ENCODE measurements around the gene TM4SF1. TPM values are rescaled to one million over a fixed set of nuclear protein-coding genes. Genes with fewer than 3 reads are reported as not detected.

Gene TM4SF1
- polyA plus RNA-seq, 1 donor (not counting 4 experiments of a cell fraction or from before 2014, with no cell fraction given): 375 TPM

DNA sequence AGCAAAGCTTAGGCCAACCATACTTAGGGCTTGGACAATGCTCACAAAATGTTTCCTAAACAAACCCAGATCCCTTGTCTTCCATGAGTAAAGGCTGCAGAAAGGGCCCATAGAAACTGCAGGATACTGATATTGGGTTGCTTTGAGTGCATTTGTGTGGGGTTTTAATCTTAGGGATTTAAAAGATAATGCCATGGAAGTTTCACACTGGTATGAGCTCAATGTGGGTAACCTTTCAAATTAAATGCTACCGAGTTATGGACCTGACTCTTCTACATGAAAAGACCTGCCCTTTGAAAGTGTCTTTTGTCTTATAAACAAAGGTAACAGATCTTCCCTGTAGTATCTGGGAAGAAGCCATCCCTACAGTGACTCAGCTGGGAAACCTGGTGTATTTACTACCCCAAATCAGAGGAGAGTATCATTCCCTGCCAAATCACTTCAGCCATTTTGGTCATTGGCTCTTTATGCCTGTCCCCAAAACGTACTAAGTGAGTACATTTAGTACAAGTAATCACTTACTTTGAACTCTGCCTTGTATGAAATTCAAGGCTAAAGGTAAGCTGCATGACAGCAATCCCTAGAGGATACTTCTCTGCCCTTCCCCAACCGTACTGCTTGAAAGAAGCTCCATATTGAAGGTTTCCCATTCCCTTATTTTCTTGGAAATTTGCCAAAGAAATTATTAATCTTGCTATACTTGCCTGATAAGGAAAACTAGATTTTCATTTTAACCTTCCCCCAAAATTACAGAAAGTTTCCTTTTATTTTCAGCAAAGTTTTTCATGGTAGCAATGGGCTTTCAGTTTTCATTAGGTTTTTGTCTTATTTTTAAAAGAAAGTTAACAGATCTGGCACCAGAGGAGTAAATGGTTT lies 7.2 kb downstream of the TM4SF1 start:
- Histone ChIP-seq H3K4me3 (ENCODE audit: control insufficient read depth in 2 of 3, extremely low read depth in 1 of 3, insufficient read depth in 2 of 3, low read depth in 1 of 3, low read length in 3 of 3) (peak overlapping the region in 1 of 3 experiments; percentile 59), H3K9me3 (ENCODE audit: control insufficient read depth, low read depth, low read length) (no peaks in the 10 kb centered on the region), H3K9ac (ENCODE audit: control insufficient read depth, extremely low read depth, insufficient read depth, low read length) (peak overlapping the region; percentile 64), H4K20me1 (ENCODE audit: control insufficient read depth, extremely low read depth, insufficient read depth, low read length) (no peaks in the 10 kb centered on the region), H3K36me3 (ENCODE audit: control insufficient read depth in 2 of 2, extremely low read depth in 1 of 2, insufficient read depth in 2 of 2, low read length in 2 of 2) (peaks cover 8 to 25% of the 10 kb centered on the region in 2 experiments), H3K4me2 (ENCODE audit: control insufficient read depth, extremely low read depth, insufficient read depth, low read depth, low read length) (peak overlapping the region; percentile 87), H3K4me1 (ENCODE audit: control insufficient read depth, extremely low read depth, insufficient read depth, low read length) (peaks cover 72% of the 10 kb centered on the region), H3K79me2 (ENCODE audit: control insufficient read depth, insufficient read depth, low read length) (peaks cover 7% of the 10 kb centered on the region), H3K9me1 (ENCODE audit: control insufficient read depth, extremely low read depth, insufficient read depth, low read length) (no peaks in the 10 kb centered on the region), H2AFZ (ENCODE audit: control insufficient read depth, low read length) (no peak overlapping the region), H3K27ac (ENCODE audit: control insufficient read depth, insufficient read depth, low read length) (peak overlapping the region; percentile 87), H3K27me3 (ENCODE audit: control insufficient read depth, extremely low read depth, insufficient read depth, low read length) (no peaks in the 10 kb centered on the region)
- TF ChIP-seq EZH2 (IDR thresholded peaks at IDR 0.05; ENCODE audit: low read length): no peak
- TF ChIP-seq, protein P1, sequence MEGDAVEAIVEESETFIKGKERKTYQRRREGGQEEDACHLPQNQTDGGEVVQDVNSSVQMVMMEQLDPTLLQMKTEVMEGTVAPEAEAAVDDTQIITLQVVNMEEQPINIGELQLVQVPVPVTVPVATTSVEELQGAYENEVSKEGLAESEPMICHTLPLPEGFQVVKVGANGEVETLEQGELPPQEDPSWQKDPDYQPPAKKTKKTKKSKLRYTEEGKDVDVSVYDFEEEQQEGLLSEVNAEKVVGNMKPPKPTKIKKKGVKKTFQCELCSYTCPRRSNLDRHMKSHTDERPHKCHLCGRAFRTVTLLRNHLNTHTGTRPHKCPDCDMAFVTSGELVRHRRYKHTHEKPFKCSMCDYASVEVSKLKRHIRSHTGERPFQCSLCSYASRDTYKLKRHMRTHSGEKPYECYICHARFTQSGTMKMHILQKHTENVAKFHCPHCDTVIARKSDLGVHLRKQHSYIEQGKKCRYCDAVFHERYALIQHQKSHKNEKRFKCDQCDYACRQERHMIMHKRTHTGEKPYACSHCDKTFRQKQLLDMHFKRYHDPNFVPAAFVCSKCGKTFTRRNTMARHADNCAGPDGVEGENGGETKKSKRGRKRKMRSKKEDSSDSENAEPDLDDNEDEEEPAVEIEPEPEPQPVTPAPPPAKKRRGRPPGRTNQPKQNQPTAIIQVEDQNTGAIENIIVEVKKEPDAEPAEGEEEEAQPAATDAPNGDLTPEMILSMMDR (optimal IDR thresholded peaks at IDR 0.05 in 1 of 3, IDR thresholded peaks at IDR 0.05 in 1 of 3, conservative IDR thresholded peaks at IDR 0.05 in 1 of 3; ENCODE audit: extremely low read depth in 1 of 3, insufficient read depth in 2 of 3, low read length in 3 of 3): no peak
- peak; percentile 68 for FAIRE-seq
- dilution Hi-C loops (cut with MboI; ENCODE audit: extremely low pct_ligation_motif_present, low sequenced_read_pairs): no loop called here
- DNase-seq (ENCODE audit: low read depth, low spot score): no peak

DNA sequence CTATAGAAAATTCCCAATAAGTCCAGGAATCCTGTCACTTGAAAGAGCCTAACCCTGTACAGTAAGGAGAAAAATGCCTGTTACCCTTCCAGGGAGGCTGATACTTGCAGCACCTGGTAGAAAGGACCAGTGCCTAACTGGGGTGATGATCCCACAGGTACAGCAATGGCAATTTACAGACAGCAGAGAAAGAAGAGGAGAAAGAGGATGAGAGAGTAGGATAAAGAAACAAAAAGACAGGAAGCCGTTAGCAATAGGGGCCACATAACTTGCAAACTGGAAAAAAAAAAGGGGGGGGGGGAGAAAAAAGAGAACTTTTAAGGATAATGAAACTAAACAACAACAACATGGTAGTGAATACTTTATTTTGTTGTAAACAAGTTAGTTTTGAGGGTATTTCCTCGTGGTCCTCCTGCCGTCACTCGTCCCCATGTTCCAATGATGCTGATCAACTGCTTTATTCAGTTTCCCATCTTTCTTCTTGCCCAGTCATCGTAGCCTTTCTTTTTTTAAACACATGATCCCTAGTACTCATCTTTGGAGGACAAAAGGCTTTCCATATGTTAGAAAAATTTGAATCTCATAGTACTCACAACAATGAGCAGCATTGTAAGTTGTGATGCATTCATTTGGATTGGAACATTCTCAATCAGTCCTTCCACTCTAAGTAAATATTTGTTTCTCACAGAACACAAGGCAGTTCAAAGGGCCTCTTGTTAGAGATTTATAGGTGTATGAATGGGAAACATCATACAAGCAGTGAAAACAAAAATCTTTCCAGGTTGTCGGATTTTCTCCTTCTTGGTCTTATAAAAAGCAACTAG lies 8.6 kb downstream of the TM4SF1 start:
- Histone ChIP-seq H4K20me1 (ENCODE audit: control insufficient read depth, extremely low read depth, insufficient read depth, low read length) (no peaks in the 10 kb centered on the region), H3K4me2 (ENCODE audit: control insufficient read depth, extremely low read depth, insufficient read depth, low read depth, low read length) (no peak overlapping the region), H3K27ac (ENCODE audit: control insufficient read depth, insufficient read depth, low read length) (peak overlapping the region; percentile 27), H2AFZ (ENCODE audit: control insufficient read depth, low read length) (no peak overlapping the region), H3K36me3 (ENCODE audit: control insufficient read depth in 2 of 2, extremely low read depth in 1 of 2, insufficient read depth in 2 of 2, low read length in 2 of 2) (peaks cover 6 to 19% of the 10 kb centered on the region in 2 experiments), H3K79me2 (ENCODE audit: control insufficient read depth, insufficient read depth, low read length) (peaks cover 2% of the 10 kb centered on the region), H3K9me1 (ENCODE audit: control insufficient read depth, extremely low read depth, insufficient read depth, low read length) (no peaks in the 10 kb centered on the region), H3K9me3 (ENCODE audit: control insufficient read depth, low read depth, low read length) (no peaks in the 10 kb centered on the region), H3K9ac (ENCODE audit: control insufficient read depth, extremely low read depth, insufficient read depth, low read length) (no peak overlapping the region), H3K4me3 (ENCODE audit: control insufficient read depth in 2 of 3, extremely low read depth in 1 of 3, insufficient read depth in 2 of 3, low read depth in 1 of 3, low read length in 3 of 3) (no peak overlapping the region), H3K27me3 (ENCODE audit: control insufficient read depth, extremely low read depth, insufficient read depth, low read length) (no peaks in the 10 kb centered on the region), H3K4me1 (ENCODE audit: control insufficient read depth, extremely low read depth, insufficient read depth, low read length) (peaks cover 62% of the 10 kb centered on the region)
- TF ChIP-seq, protein P1 (optimal IDR thresholded peaks at IDR 0.05 in 1 of 3, IDR thresholded peaks at IDR 0.05 in 1 of 3, conservative IDR thresholded peaks at IDR 0.05 in 1 of 3; ENCODE audit: extremely low read depth in 1 of 3, insufficient read depth in 2 of 3, low read length in 3 of 3): no peak
- no peak for TF ChIP-seq EZH2 (IDR thresholded peaks at IDR 0.05; ENCODE audit: low read length)
- DNase-seq (ENCODE audit: low read depth, low spot score): no peak
- dilution Hi-C loops (cut with MboI; ENCODE audit: extremely low pct_ligation_motif_present, low sequenced_read_pairs): no loop called here
- no peak for FAIRE-seq

All from keratinocyte (primary cell).